Retinal pigment epithelial cell (primary cell): ENCODE data around the gene CST7.

Experiments
- DNase-seq: peaks from one replicate; pipeline ENCODE4 v3.0.0-alpha.2; 2010; ENCODE audit warnings: low read depth
- H3K4me3 ChIP-seq: 2 replicates; pipeline ENCODE4 v1.5.1; 2011; ENCODE audit warnings: mild to moderate bottlenecking, low read length, control low read depth, moderate library complexity
- CTCF ChIP-seq: conservative IDR thresholded peaks from 2 replicates; pipeline ENCODE4 v1.5.1; 2011; ENCODE audit warnings: low read depth, low read length, control low read depth, inconsistent platforms

The CST7 gene

GRCh38 chr20:24911461-24911860, 37.6 kb upstream of the CST7 start:
- no peak for TF ChIP-seq CTCF
- no peak overlapping the region for H3K4me3 ChIP-seq
- no peak for DNase-seq

GRCh38 chr20:24912397-24913075, 36.5 kb upstream of the CST7 start:
- no peak for TF ChIP-seq CTCF

GRCh38 chr20:24913076-24913628, 35.9 kb upstream of the CST7 start:
- H3K4me3 ChIP-seq = no peak overlapping the region
- no peak for TF ChIP-seq CTCF
- DNase-seq = no peak

More at GRCh38 chr20:24912397-24913075, 36.5 kb upstream of the CST7 start:
- no peak for DNase-seq
- H3K4me3 ChIP-seq = no peak overlapping the region

- H3K4me3 ChIP-seq = no peak overlapping the region
- no peak for DNase-seq
- no peak for TF ChIP-seq CTCF
Measured at GRCh38 chr20:24914388-24915241, 34.5 kb upstream of the CST7 start.

GRCh38 chr20:24915440-24915839, 33.6 kb upstream of the CST7 start:
- DNase-seq = no peak
- H3K4me3 ChIP-seq = no peak overlapping the region
- TF ChIP-seq CTCF = no peak

- no peak for TF ChIP-seq CTCF
- H3K4me3 ChIP-seq = no peak overlapping the region
- no peak for DNase-seq
Measured at GRCh38 chr20:24915892-24916291, 33.2 kb upstream of the CST7 start.
